ENCODE results near the gene WDR86.

Gene WDR86

GRCh38 chr7:151345576-151346469 lies 64.0 kb downstream of the WDR86 start:
- no peak for DNase-seq

GRCh38 chr7:151343516-151343915 lies 66.3 kb downstream of the WDR86 start:
- DNase-seq: no peak

- no peak for DNase-seq
These were observed 67.0 kb downstream of the WDR86 start for GRCh38 chr7:151342811-151343210.

- no peak for DNase-seq
These were observed 67.7 kb downstream of the WDR86 start for GRCh38 chr7:151342102-151342646.

- DNase-seq: peak; percentile 98
These were observed 68.3 kb downstream of the WDR86 start, which contains the start of gene NUB1 for GRCh38 chr7:151341357-151342101. Gene NUB1 (plus strand): TSS chr7:151341812. CDS start chr7:151345350, 3,538 bp downstream.

- no peak for DNase-seq
These were observed 69.0 kb downstream of the WDR86 start for GRCh38 chr7:151340794-151341356.

- no peak for DNase-seq
These were observed 70.0 kb downstream of the WDR86 start for GRCh38 chr7:151339651-151340382.

- DNase-seq: no peak
These were observed 71.0 kb downstream of the WDR86 start for GRCh38 chr7:151338809-151339208.

- DNase-seq: no peak
These were observed 72.5 kb downstream of the WDR86 start for GRCh38 chr7:151337346-151337745.

GRCh38 chr7:151336027-151336708 lies 73.7 kb downstream of the WDR86 start:
- DNase-seq: no peak

- DNase-seq: no peak
These were observed 75.2 kb downstream of the WDR86 start for GRCh38 chr7:151334628-151335027.

Data from activated effector memory CD4-positive, alpha-beta T cell treated with anti-CD3 and anti-CD28 coated beads, Interleukin-2, amount 50 U/mL, for 16 hours (primary cell).